MCF 10A (cell line): ENCODE measurements around the gene SHISA6. TPM values are rescaled to one million over a fixed set of nuclear protein-coding genes. Genes with fewer than 3 reads are reported as not detected.

ENCODE experiments used
- BruUV-seq: library from RNA; stranded (reverse); fragments of 400-500 nt; replicated peaks from 2 replicates; lab custom pipeline; 2021; lab: Mats Ljungman, UMichigan
- CTCF ChIA-PET: fragments of 300-600 bp; sonication (Branson Sonifier 250); formaldehyde crosslinking; extraction: SDS; loops from one replicate; lab custom pipeline; 2021; ENCODE audit warnings: antibody characterized with exemption, inconsistent platforms; lab: Yijun Ruan, JAX
- POLR2A ChIA-PET: fragments of 300-600, 350-650 bp; sonication (Branson Sonifier 250); formaldehyde crosslinking; extraction: SDS; loops from one replicate; lab custom pipeline; 2020; ENCODE audit warnings: antibody characterized with exemption, inconsistent platforms; lab: Yijun Ruan, JAX
- DNase-seq: peaks from one replicate; pipeline ENCODE4 v3.0.0-alpha.2; 2018; ENCODE audit not compliant: unreplicated experiment
- H3K27ac Mint-ChIP-seq: one replicate; pipeline ENCODE4 v1.8.0; 2022; ENCODE audit warnings: mild to moderate bottlenecking, low read depth, mixed read lengths; ENCODE audit not compliant: unreplicated experiment
- H3K27me3 Mint-ChIP-seq: one replicate; pipeline ENCODE4 v1.8.0; 2022; ENCODE audit warnings: mixed read lengths; ENCODE audit not compliant: insufficient read depth, unreplicated experiment
- H3K36me3 Mint-ChIP-seq: one replicate; pipeline ENCODE4 v1.8.0; 2022; ENCODE audit warnings: mild to moderate bottlenecking, moderate library complexity, mixed read lengths; ENCODE audit not compliant: insufficient read depth, unreplicated experiment
- H3K4me1 Mint-ChIP-seq: one replicate; pipeline ENCODE4 v1.8.0; 2022; ENCODE audit warnings: mixed read lengths; ENCODE audit not compliant: insufficient read depth, unreplicated experiment
- H3K4me3 Mint-ChIP-seq: one replicate; pipeline ENCODE4 v1.8.0; 2022; ENCODE audit warnings: mild to moderate bottlenecking, moderate library complexity, mixed read lengths; ENCODE audit not compliant: unreplicated experiment
- H3K9me3 Mint-ChIP-seq: one replicate; pipeline ENCODE4 v1.8.0; 2022; ENCODE audit warnings: mixed read lengths; ENCODE audit not compliant: unreplicated experiment
- CTCF ChIP-seq: fragments of 200-600 bp; IDR thresholded peaks from one replicate; pipeline ENCODE4 v1.8.0; 2022; ENCODE audit warnings: antibody characterized with exemption, mild to moderate bottlenecking; ENCODE audit not compliant: unreplicated experiment
- intact Hi-C: fragments of 100-400 bp; cut with micrococcal nuclease; formaldehyde crosslinking; loops from 2 replicates; pipeline ENCODE4 v1.14.1; 2022
- total RNA-seq: library from RNA; stranded (reverse); gene quantifications from 2 replicates; pipeline ENCODE4 v1.2.3, GENCODE V29; 2022

SHISA6 gene
- total RNA-seq, 1 experiment from 2014 or later = not detected

- Mint-ChIP-seq H3K4me3 (no peak overlapping the region), H3K27ac (no peak overlapping the region), H3K27me3 (peaks cover 14% of the 10 kb centered on the region), H3K36me3 (no peaks in the 10 kb centered on the region), H3K9me3 (peaks cover 8% of the 10 kb centered on the region), H3K4me1 (no peaks in the 10 kb centered on the region)
- no TSS peak for BruUV-seq
- ChIA-PET POLR2A (no interaction called here), CTCF (no interaction called here)
- no peak for TF ChIP-seq CTCF
- DNase-seq = no peak
- intact Hi-C loops = no loop called here
These were observed 262.5 kb downstream of the SHISA6 start for GRCh38 chr17:11503308-11504035.

GRCh38 chr17:11506635-11507034, 265.6 kb downstream of the SHISA6 start:
- Mint-ChIP-seq H3K9me3 (peaks cover 2% of the 10 kb centered on the region), H3K4me1 (no peaks in the 10 kb centered on the region), H3K36me3 (no peaks in the 10 kb centered on the region), H3K27me3 (peaks cover 26% of the 10 kb centered on the region), H3K27ac (no peak overlapping the region), H3K4me3 (no peak overlapping the region)
- ChIA-PET POLR2A (no interaction called here), CTCF (no interaction called here)
- intact Hi-C loops = no loop called here
- BruUV-seq = no TSS peak
- TF ChIP-seq CTCF = no peak
- DNase-seq = no peak

- CTCF ChIA-PET = interaction anchor here (0.5 kb wide), 1 partner anchor 35 kb away, joined by 4 read pairs; no protein-coding TSS in a partner anchor
- intact Hi-C loops = no loop called here
- Mint-ChIP-seq H3K4me1 (no peaks in the 10 kb centered on the region), H3K27me3 (peaks cover 40% of the 10 kb centered on the region), H3K27ac (no peak overlapping the region), H3K36me3 (peaks cover 4% of the 10 kb centered on the region), H3K9me3 (no peaks in the 10 kb centered on the region), H3K4me3 (no peak overlapping the region)
- no peak for DNase-seq
- no peak for TF ChIP-seq CTCF
- POLR2A ChIA-PET = interaction anchor here (0.8 kb wide), 1 partner anchor 342 kb away, joined by 3 read pairs; no protein-coding TSS in a partner anchor
- no TSS peak for BruUV-seq
These were observed 270.7 kb downstream of the SHISA6 start for GRCh38 chr17:11511696-11512095.

- Mint-ChIP-seq H3K4me3 (no peak overlapping the region), H3K9me3 (no peaks in the 10 kb centered on the region), H3K27me3 (peaks cover 40% of the 10 kb centered on the region), H3K36me3 (peaks cover 4% of the 10 kb centered on the region), H3K4me1 (no peaks in the 10 kb centered on the region), H3K27ac (no peak overlapping the region)
- CTCF ChIA-PET = no interaction called here
- no TSS peak for BruUV-seq
- no peak for DNase-seq
- POLR2A ChIA-PET = no interaction called here
- intact Hi-C loops = no loop called here
- no peak for TF ChIP-seq CTCF
These were observed 273.6 kb downstream of the SHISA6 start for GRCh38 chr17:11514565-11514964.
